Measurements from ENCODE around the gene PPP3CA. TPM values are rescaled to one million over a fixed set of nuclear protein-coding genes. Genes with fewer than 3 reads are reported as not detected.
A peak's percentile ranks its signal among the peaks of the same experiment; 100 is the strongest.

Gene PPP3CA
- total and polyA plus RNA-seq, 2 of the 8 experiments (the other 6 are each of a cell fraction or from before 2014, with no cell fraction given) = 7.9 to 35.0 TPM

- H2AFZ ChIP-seq (ENCODE audit: low read length) = no peak overlapping the region
- no peak overlapping the region for H3K14ac ChIP-seq (ENCODE audit: insufficient read length)
- peaks cover 0 to 34% of the 10 kb centered on the region in 2 experiments; a peak in 2 of 4 replicates for H3K79me2 ChIP-seq (ENCODE audit: control insufficient read depth in 1 of 2, insufficient read depth in 2 of 2, low read length in 2 of 2)
- H3K27ac ChIP-seq (ENCODE audit: low read depth, low read length) = no peak overlapping the region
- no peaks in the 10 kb centered on the region for H3K36me3 ChIP-seq (ENCODE audit: control insufficient read depth in 2 of 4, insufficient read depth in 4 of 4, low read length in 3 of 4)
- no peak overlapping the region for H4K91ac ChIP-seq (replicated peaks; ENCODE audit: insufficient read length, low read length)
- peak overlapping the region; percentile 29; the same call in 1 of the 2 replicates for H2BK20ac ChIP-seq (ENCODE audit: low read length)
- DNase-seq (ENCODE audit: low read depth in 1 of 2, low spot score in 2 of 2) = no peak
- no peak overlapping the region for H3K4me3 ChIP-seq (ENCODE audit: extremely low read depth in 1 of 4, insufficient read depth in 2 of 4, low read depth in 3 of 4, low read length in 4 of 4)
- no peak overlapping the region for H3K4me2 ChIP-seq (ENCODE audit: insufficient read depth in 1 of 2, low read depth in 2 of 2, low read length in 2 of 2)
- no peaks in the 10 kb centered on the region for H3K23me2 ChIP-seq (ENCODE audit: low read depth, low read length)
- 0 out of 2 replicates have a peak overlapping the region, but pooled peaks have one; percentile 1 for H3K18ac ChIP-seq (ENCODE audit: extremely low read depth, low read length)
- H3K23ac ChIP-seq (ENCODE audit: insufficient read length) = no peak overlapping the region
- no peaks in the 10 kb centered on the region for H3K27me3 ChIP-seq (replicated peaks in 1 of 4; ENCODE audit: control insufficient read depth in 3 of 4, extremely low read depth in 1 of 4, insufficient read depth in 3 of 4, low read length in 3 of 4)
- no peak for FAIRE-seq
- H2BK12ac ChIP-seq (ENCODE audit: low read depth, low read length) = no peak overlapping the region
- H2AK5ac ChIP-seq (ENCODE audit: low read depth, low read length) = no peak overlapping the region
- no peak overlapping the region for H3K4ac ChIP-seq (replicated peaks; ENCODE audit: insufficient read length, low read depth, low read length)
- no peak overlapping the region for H3K56ac ChIP-seq (replicated peaks; ENCODE audit: insufficient read length, low read depth, low read length)
- H2BK5ac ChIP-seq (ENCODE audit: low read depth, low read length) = no peak overlapping the region
- peaks cover 2 to 18% (median 10%) of the 10 kb centered on the region in 4 experiments; a peak in 6 of 7 replicates for H3K4me1 ChIP-seq (replicated peaks in 1 of 4; ENCODE audit: control insufficient read depth in 3 of 4, insufficient read depth in 4 of 4, low read length in 3 of 4)
- no peak overlapping the region for H2BK15ac ChIP-seq (ENCODE audit: low read length)
- no peaks in the 10 kb centered on the region for H3K9me3 ChIP-seq (ENCODE audit: insufficient read depth in 2 of 2, low read depth in 1 of 2, low read length in 1 of 2)
- H3K79me1 ChIP-seq (ENCODE audit: low read depth, low read length) = no peaks in the 10 kb centered on the region
- POLR2A ChIA-PET (ENCODE audit: partially characterized antibody) = interaction anchor here (0.6 to 0.9 kb wide), 2 partner anchors 110 to 252 kb away, joined by 3 read pairs; no protein-coding TSS in a partner anchor
- no peak overlapping the region for H3K9ac ChIP-seq (replicated peaks in 1 of 4; ENCODE audit: extremely low read depth in 1 of 4, low read depth in 3 of 4, low read length in 3 of 4)
- CTCF ChIA-PET (ENCODE audit: partially characterized antibody) = interaction anchor here (0.6 to 1.1 kb wide), 4 partner anchors 15 to 157 kb away, joined by 3 read pairs; no protein-coding TSS in a partner anchor
- WGBS, 2 experiments (ENCODE audit: extremely low coverage in 1 of 2, insufficient coverage in 1 of 2, insufficient read length in 1 of 2, insufficient replicate concordance in 2 of 2, low coverage in 1 of 2, low lambda C conversion rate in 2 of 2, missing lambda C conversion rate in 1 of 2) = 77% methylated on average over 3 of the region's 3 CpGs; no CpG with 5 or more reads in 1 of the 2 experiments
- no peak overlapping the region for H4K5ac ChIP-seq (ENCODE audit: insufficient read length, low read depth, low read length)
- H4K8ac ChIP-seq (ENCODE audit: extremely low read depth, insufficient read depth, low read length) = no peak overlapping the region
- peak overlapping the region; percentile 79 for H2BK120ac ChIP-seq (replicated peaks; ENCODE audit: low read depth, low read length)
- H4K20me1 ChIP-seq (replicated peaks in 1 of 2; ENCODE audit: control insufficient read depth in 1 of 2, insufficient read depth in 2 of 2, low read length in 2 of 2) = peaks cover 0 to 1% of the 10 kb centered on the region in 2 experiments
- TF ChIP-seq SUZ12 (IDR thresholded peaks at IDR 0.05; ENCODE audit: low read length) (no peak), TBP (IDR thresholded peaks at IDR 0.05; ENCODE audit: low read depth, low read length) (no peak), HDAC6 (IDR thresholded peaks at IDR 0.05; ENCODE audit: low read depth, low read length) (no peak), EZH2 (IDR thresholded peaks at IDR 0.05; ENCODE audit: low read depth, low read length, severe bottlenecking) (no peak), SIX5 (IDR thresholded peaks at IDR 0.05; ENCODE audit: low read depth, low read length) (no peak), CBX5 (IDR thresholded peaks at IDR 0.05; ENCODE audit: low read depth, low read length) (no peak), USF2 (IDR thresholded peaks at IDR 0.05; ENCODE audit: low read length) (no peak), RNF2 (IDR thresholded peaks at IDR 0.05; ENCODE audit: borderline replicate concordance, low read depth, low read length, missing control alignments, poor library complexity, severe bottlenecking) (no peak), GTF2F1 (IDR thresholded peaks at IDR 0.05; ENCODE audit: borderline replicate concordance, low read depth, low read length) (no peak), SIRT6 (IDR thresholded peaks at IDR 0.05; ENCODE audit: low read length) (no peak), KDM1A (IDR thresholded peaks at IDR 0.05; ENCODE audit: borderline replicate concordance, low read length) (no peak)
Observed at GRCh38 chr4:101280866-101281600, 66.3 kb downstream of the PPP3CA start.

All from H1 (cell line).